Ishikawa (cell line): ENCODE results near the gene HCFC1.

Experiments used
- CEBPB ChIP-seq: IDR thresholded peaks from 2 replicates; pipeline ENCODE4 v1.6.1; 2012
- EP300 ChIP-seq: IDR thresholded peaks from 2 replicates; pipeline ENCODE4 v1.6.1; 2012; ENCODE audit warnings: borderline replicate concordance
- FOXM1 ChIP-seq: IDR thresholded peaks from 2 replicates; pipeline ENCODE4 v1.6.1; 2012; ENCODE audit warnings: low read depth, borderline replicate concordance
- MAX ChIP-seq: IDR thresholded peaks from 2 replicates; pipeline ENCODE4 v1.6.1; 2012
- REST ChIP-seq: IDR thresholded peaks from 2 replicates; pipeline ENCODE4 v1.6.1; 2012; ENCODE audit warnings: low read depth, mild to moderate bottlenecking
- TAF1 ChIP-seq: IDR thresholded peaks from 2 replicates; pipeline ENCODE4 v1.6.1; 2012; ENCODE audit warnings: low read depth, mild to moderate bottlenecking
- YY1 ChIP-seq: IDR thresholded peaks from 2 replicates; pipeline ENCODE4 v1.6.1; 2012; ENCODE audit warnings: low read depth
- ZBTB7A ChIP-seq: IDR thresholded peaks from 2 replicates; pipeline ENCODE4 v1.6.1; 2012; ENCODE audit warnings: low read depth
- TF ChIP-seq, protein P1 (sequence below): IDR thresholded peaks from 2 replicates; pipeline ENCODE4 v1.6.1; 2012

DNA sequence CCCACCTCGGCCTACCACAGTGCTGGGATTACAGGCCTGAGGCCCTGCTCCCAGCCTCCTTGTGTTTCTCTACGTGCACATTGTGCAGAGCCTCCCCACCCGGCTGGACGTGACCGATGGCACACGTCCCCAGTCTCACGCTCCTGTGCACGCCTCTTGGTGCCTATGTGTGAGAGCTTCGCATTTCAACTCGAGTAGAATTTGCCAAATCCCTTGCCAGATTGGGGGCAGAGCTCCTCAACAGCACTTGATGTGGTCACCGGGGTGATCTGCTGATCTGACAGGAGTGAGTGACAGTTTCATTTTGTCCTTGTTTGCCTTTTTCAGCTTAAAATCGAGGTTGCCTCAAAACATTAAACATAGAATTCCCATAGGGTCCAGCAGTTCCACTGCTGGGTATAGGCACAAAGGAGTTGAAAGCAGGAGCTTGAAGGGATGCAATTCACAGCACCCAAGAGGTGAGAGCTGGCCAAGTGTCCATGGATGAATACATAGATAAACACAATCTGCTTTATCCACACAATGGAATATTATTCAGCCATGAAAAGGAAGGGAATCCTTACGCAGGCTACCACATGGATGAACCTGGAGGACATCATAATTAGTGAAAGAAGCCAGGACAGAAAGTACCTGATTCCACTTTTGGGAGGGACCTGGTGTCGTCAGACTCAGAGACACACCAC lies 18.5 kb upstream of the HCFC1 start:
- TF ChIP-seq TAF1 (no peak), MAX (no peak), YY1 (no peak), CEBPB (no peak), EP300 (no peak), REST (no peak), FOXM1 (no peak), ZBTB7A (no peak)
- TF ChIP-seq, protein P1, sequence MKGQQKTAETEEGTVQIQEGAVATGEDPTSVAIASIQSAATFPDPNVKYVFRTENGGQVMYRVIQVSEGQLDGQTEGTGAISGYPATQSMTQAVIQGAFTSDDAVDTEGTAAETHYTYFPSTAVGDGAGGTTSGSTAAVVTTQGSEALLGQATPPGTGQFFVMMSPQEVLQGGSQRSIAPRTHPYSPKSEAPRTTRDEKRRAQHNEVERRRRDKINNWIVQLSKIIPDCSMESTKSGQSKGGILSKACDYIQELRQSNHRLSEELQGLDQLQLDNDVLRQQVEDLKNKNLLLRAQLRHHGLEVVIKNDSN: no peak
